ENCODE results near the gene PFN3.

GRCh38 chr5:177367981-177368868 lies 32.2 kb downstream of the PFN3 start:
- TF ChIP-seq CTCF (IDR thresholded peaks at IDR 0.05 in 4 of 5, conservative IDR thresholded peaks at IDR 0.05 in 1 of 5) (no peak), POLR2A (IDR thresholded peaks at IDR 0.05) (no peak)
